HG02973 (cell line): ENCODE data around the gene XPC.

Experiments used
- ATAC-seq: cut with Tn5 transposase; IDR thresholded peaks from one replicate; pipeline ENCODE4 v1.9.1; 2021; ENCODE audit warnings: moderate library complexity; ENCODE audit not compliant: unreplicated experiment

XPC gene

DNA sequence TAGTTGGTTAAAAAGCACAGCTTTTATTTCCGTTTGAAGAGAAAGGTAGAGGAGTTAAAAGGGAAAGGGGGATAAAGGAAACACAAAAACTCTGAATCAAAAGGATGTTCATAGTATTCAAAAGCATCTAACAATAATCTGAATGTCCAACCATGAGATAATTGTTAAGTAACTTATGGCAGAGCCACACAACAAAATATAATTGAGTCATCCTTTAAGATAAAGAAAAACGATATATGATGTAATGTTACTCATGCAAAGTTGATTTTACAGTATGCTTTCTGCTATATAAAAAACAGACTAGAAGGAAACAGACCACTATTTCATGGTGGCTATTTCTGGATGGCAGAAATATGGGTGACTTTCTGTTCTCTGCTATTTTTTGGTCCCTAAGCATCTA, 3.9 kb downstream of the XPC start:
- no peak for ATAC-seq

DNA sequence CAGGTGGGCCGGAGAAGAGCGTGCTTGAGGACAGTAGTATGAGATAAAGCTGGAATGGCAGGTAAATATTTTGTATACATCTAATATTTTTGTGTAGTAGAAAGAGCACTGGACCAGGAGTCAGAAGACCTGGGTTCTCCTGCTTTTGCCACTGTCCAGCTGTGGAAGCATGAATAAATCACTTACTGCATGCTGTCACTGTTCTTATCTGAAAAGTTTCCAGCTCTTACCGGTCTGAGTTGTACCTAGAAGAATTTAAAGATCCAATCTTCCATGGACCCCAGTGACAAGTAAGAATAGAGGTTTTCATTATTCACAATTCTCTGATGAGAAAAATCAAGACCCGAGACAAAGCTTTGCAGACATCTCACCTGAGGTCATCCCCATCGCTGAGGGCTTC, 5.9 kb downstream of the XPC start:
- ATAC-seq: no peak

DNA sequence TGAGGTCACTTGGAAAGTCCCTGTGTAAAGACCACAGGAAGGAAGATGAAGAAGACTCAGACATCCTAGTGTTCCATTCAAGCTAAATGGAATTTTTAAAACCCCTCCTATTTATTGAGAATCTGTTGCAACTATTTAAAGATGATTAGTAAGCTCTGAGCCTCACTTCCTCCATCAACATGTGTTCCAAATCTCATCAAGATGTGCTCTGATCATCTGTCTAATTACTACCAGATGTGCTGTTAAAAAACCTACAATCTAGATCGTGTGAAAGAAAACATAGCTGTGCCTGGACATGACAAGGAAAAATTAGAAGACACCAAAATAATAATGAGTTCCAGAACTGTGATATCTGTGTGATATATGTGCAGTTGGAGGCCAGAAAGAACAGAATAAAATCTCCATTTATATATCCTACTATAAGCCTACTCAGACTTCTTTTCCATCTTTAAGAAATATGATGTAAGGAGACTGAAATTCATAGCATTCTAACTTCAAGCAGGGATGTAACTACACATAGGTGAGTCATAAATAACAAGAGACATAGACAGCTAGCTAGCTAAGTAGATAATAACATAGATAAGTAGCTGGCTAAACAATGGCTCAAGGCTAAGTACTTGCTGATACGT, 7.8 kb downstream of the XPC start:
- no peak for ATAC-seq

DNA sequence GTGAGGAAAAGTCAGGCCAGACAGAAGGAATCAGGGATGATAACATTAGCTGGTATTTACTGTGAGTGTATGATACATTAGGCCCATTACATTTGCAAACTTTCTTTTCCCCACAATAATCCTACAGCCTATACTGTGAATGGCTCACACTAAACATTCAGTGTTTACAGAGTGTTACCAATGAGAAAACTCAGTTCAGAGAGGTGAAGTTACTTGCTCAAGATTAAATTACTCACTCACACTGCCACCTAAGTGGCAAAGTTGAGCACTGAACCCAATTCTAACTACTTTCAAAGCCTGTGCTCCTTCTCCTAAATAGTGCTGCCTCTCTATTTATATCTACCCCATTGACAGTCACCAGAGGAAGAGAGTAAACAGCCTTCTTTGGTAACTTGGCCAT, 8.5 kb downstream of the XPC start:
- no peak for ATAC-seq

DNA sequence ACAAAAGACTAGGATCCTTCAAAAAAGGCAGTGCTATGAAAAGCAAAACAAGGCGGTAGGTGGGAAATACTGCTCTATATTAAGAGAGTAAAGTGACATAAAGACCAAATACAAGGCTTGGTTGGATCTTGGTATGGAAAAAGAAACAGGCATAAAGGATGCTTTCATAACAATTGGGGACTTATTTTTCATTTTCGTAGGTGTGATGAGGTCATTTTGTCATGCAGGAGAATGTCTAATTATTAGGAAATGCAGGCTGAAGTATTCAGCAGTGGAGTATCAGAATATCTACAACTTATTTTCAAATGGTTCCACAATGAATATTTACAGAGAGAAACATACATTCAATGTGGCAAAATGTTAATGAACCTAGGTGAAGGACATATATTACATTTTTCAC, 9.0 kb downstream of the XPC start:
- no peak for ATAC-seq

DNA sequence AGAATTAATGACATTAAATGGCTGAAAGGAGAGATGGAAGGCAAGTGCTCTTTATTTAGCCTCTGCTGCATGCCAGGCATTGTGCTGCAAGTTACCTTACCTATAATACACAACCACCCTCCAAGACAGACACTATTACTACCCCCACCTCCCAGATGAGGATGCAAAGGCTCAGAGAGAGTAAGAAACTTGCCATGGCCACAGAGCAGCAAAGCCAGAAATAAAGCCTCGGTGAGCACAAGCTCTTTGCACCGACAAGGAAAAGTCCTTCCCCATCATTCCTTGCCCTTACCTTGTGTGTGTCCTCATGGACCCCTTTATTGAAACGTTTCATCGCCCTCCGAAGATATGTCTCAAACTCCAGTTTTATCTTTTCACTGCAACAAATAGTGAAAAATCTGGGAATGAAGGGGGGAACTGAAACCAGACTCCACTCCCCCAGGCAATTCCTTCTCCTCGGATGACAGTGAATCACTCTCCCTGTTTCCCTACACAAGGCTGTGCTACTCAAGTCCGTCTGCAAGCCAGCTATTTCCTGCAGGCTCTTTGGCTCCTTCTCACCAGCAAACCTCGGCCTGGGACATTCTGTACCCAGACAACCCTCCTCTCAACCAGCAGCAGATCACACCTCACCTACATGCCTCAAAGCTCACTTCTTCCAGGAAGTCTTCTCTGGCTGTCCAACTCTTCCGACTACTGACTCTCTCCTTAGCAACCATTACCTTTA, 11.4 kb downstream of the XPC start:
- ATAC-seq: no peak

DNA sequence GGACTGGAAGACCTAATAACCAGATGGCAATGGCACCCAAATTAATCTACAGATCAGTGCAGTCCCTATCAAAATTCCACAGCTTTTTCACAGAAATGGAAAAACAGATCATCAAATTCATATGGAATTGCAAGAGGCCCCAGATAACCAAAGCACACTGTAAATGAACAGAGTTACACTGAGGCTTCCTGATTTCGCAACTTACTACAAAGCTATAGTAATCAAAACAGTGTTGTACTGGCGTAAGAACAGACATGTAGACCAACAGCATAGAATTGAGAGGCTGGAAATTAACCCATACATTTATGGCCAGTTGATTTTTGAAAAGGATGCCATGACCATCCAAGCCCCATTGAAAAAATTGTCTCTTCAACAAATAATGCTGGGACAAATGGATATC, 16.2 kb downstream of the XPC start:
- ATAC-seq: no peak

DNA sequence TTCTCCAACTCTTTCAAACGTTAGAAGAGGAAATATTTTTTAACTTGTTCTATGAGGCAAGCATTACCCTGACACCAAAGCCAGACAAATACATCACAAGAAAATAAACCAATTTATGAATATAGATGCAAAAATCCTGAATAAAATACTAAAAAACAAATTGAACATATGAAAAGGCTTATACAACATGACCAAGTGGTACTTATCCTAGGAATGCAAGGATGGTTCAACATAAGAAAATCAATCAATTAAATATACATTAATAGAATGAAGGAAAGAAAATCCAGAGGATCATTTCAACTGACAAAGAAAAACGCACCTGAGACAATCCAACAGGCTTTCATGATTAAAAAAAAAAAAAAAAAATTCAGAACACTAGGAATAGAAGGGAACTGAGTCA, 17.1 kb downstream of the XPC start:
- ATAC-seq: no peak

DNA sequence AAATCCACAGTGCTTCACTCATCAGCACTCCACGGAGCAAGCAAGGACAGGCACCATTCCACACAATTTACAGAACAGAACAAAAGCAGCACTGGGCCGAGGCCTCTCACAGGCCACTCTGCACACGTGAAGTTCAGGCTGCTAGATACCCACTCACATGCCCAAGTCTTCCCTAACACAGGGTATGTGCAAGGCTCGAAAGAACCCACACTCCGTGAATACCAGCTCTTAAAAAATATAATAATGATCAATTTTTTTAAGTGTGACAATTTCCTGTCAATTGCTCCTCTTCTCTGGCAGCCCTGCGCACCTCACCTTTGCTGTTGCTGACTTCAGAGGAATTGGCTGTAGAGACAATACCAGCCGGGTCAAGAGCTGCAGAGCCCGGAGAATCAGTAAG, 19.0 kb downstream of the XPC start:
- ATAC-seq: no peak

DNA sequence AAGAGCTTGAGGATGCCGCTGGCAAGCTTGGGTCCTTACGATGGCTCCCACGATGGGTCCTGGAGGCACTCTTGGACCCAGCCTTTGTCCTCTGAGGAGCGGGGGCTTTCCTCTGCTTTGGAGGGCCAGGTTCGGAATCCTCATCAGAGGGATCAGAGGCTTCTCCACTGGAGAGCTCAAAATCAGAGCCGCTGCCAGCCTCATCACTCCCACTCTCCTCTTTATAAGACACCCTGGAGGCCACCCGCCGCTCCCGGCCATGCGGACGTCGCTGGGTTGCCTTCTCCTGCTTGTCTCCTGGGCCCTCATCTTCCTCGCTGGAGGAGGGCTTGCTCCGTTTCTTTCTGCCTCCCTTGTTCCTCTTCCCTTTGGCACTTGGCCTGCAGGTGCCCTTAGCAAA, 20.0 kb downstream of the XPC start:
- no peak for ATAC-seq

DNA sequence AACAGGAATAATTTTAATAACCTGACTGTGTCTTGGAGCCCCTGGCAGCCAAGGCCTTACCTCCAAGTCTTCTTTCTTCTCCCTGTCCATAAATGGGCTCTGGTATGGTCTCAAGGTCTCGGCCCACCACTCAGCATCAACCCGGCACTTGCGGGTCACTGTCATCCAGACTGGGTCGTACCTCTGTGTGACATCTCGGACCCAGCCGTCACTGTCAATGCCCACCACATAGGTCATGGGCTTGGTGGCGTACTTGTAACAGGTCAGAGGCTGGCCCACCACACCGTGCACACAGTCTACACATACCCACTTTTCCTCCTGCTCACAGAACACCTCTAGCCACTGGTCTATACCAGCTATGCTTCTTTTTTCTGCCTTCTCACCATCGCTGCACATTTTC, 20.4 kb downstream of the XPC start:
- ATAC-seq: no peak

DNA sequence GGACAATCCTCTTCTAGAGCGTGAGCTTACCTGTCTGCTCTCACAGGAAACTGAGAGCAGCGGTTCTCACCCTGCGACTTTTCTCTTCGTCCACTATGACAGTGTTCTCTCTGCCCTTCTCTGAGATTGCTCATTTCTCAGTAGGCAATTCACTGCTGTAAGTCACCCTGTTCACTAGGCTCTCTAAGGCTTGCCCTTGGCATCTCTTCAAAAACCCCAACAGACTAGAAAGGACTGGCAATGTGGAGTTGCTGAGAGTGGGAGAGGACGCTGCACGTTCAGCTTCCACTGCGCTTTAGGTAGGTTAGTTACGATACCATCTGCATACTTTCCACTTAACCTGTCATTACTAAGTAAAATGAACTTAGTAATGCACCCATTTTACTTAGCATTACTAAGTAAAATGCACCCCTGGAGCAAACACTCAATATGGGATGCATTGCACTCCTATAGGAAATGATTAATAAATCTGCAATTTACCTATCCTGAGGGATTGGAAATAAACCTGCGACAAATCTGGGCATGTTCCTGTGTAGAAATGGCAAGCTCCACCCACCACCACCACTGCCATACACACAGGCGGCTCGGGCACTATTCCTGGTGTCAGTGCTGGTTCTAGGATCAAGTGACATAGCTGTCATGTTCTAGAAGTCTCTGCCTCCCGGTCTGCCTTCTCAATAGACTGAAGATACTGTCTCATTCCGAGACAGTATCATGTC, 21.4 kb downstream of the XPC start:
- ATAC-seq: no peak

DNA sequence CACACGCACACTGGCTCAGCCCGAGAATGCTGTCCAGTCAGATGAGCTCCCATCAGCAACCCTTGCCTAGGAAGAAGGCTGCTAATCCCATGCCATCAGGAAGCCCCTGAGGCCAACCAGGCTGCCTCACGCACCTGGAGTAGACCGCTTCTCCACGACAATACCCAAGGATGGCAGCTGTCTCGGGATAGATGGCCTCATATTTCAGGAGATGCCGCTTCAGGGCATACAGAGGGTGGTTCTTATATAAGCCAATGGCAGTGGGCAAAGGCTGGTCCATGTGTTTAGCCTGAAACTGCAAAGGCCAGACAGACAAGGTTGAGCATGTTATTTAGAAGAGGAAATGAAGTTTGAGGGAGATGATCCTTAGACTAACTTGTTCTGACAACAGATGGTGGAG, 22.2 kb downstream of the XPC start:
- ATAC-seq: no peak

DNA sequence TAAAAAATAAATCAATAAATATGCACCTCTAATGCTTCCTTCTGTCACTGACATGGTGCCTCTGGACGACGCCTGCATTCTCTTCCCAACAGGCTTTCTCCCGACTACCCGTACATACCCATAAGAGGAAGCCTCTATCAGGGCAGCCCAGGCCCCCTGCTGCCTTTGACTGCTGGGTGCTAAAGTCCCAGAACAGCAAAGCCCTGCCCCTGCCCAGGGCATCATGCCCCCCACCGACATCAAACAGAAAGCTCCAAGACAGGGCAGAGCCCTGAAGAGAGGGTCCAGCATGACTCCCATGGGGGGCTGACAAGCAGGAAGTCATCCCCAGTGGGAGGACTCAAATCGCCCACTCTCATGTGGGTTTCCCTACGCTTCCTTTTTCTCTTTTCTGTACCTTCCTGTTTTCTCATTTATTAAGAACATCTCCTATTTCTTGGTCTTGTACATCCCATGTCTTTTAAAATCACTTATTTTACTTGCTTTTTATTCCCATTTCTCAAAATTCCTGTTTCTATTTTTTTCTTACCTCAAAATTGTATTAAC, 23.4 kb downstream of the XPC start:
- ATAC-seq: no peak

DNA sequence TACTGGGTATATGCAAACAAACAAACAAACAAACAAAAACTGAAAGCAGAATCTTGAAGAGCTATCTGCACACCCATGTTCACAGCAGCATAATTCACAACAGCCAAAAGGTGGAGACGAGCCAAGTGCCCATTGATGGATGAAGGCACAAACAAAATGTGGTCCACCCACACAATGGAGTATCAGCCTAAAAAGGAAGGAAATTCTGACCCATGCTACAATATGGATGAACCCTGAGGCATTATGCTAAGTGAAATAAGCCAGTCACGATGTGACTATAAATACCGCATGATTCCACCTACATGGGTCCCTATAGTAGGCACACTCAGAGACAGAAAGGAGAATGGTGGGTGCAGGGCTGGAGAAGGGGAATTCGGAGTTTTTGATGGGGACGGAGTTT, 24.1 kb downstream of the XPC start:
- no peak for ATAC-seq

DNA sequence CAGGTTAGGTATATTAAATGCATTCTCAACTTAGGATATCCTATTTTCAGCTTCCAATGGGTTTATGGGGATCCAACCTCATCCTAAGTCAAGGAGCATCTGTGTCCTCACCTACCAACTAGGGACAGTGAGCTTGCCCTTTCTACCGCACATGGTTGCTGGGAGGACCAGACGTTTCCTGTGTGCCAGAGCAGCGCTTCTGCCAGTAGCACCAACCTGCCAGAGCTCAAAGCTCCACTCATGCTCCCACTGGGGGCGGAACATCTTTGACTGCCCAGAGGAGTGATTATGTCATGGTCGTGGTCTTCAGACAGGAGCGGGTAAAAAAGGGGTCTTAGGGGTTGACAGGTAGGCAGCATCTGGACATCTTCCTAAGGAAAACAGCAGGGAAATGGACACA, 24.7 kb downstream of the XPC start:
- ATAC-seq: no peak

DNA sequence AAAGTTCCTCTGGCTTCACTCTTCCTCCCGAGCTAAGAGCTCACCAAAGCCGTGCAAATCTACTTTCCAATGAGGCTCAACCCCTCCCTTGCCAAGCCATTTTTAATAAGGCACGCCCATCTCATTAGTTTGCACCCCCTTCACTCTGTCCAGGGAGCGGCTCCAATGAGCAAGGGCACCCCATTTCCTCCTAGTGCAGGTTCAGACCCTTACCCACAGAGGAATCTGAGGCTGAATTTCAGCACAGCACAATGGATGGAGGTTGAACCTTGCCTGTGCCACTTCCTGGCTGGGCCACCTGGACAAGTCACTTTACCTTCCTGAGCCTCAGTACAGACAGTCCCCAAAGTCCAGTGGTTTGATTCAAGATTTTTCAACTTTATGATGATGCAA, 25.4 kb downstream of the XPC start:
- no peak for ATAC-seq

DNA sequence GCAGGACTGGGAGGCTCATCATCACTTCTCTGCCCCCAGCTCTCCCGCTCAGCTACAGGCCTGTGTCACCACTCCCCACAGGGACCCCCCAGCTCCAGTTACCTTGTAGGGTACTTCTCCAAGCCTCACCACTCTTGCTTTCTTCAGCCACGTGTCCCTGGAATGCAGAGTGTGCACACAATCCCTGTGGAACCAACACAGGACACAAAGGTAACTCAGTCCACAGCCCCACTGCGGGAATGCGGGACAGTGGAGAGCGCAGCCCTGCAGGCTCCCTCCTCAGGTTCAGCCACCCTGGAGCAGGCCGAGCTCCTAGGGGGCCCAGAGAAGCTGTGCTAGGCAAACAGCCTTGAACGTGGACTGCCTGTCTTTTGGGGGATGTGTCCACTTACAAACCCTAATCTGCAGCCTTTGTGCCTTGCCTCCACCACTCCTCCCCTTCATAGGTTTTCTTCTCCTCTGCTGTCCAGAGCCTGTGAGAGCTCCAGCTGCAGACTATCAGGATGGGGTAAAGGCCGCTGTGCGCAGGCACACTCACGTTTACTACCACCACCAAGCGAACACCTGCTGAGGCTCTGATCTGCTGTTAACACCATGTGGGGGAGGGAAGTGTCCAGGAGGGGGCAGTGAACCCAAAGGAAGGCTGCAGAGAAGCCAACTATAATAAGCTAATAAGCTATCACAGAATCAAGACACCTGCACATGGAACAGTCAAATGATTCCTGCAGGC, 26.0 kb downstream of the XPC start:
- no peak for ATAC-seq

DNA sequence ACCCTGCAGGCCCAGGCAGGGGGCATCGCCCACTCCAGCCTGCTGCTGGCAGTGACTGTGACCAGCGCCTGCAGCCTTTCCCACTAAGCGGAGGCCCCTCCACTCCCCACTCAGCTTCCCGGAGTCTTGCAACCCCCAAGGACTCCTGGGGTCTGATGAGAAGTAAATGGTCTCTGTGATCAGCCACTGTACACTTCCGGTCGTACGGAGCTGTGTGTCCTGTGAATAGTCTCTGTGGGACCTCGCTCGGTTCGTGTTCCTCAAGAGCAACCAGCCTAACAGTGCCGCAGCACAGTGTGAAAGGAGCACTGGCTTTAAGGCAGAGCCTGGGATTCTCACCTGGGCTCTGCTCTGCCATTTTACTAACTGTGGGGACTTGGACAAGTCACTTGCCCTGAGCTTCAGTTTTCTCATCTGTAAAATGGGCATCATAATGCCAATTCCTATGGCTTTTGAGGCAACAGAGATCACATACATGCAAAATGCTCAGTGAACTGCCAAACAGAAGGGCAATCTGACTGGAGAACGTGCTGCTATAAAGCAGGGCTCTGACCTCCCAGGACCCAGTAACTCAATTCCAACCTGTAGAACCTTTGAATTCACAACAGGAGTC, 26.8 kb downstream of the XPC start:
- ATAC-seq: no peak

DNA sequence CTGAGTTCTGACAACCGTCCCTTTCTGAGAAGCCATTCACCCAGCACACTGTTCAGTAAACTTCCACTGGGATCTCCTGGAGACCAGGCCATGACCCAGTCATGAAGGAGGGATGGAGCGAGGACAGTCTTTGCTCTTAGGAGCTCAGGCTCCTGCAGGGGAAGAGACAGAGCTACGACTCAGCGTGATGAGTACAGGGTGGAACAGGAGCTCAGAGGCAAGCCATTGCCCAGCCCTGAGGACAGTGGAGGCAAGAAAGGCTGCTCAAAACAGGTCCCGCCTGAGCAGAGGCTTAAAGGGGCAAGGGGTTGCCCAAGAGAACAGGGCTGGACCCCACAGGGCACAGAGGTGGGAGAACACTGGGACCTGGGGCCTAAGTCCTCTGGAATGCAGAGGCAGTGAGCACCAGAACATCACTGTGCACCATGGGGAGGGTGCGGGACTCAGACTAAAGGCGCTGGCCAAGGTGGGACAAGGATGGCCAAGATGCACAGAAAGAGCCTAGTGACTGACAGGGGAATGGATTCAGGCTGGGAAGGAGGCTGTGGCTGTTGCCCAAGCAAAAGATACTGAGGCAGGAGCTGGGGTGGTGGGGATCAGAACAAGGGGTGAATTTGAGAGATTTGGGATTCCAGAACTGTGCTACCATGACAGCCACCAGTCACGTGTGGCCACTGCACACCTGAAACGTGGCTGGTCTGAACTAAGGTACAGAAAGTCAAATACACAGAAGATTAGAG, 27.7 kb downstream of the XPC start:
- no peak for ATAC-seq
